ENCODE data around the gene C19orf44.

Gene C19orf44

GRCh38 chr19:16516923-16517610 is 20.9 kb downstream of the C19orf44 start:
- DNase-seq (ENCODE audit: low read depth in 2 of 2), result no peak

GRCh38 chr19:16518061-16518460 is 21.9 kb downstream of the C19orf44 start:
- DNase-seq (ENCODE audit: low read depth in 2 of 2), result no peak

GRCh38 chr19:16518483-16519229 is 22.5 kb downstream of the C19orf44 start:
- DNase-seq (ENCODE audit: low read depth in 2 of 2), result no peak

DNA sequence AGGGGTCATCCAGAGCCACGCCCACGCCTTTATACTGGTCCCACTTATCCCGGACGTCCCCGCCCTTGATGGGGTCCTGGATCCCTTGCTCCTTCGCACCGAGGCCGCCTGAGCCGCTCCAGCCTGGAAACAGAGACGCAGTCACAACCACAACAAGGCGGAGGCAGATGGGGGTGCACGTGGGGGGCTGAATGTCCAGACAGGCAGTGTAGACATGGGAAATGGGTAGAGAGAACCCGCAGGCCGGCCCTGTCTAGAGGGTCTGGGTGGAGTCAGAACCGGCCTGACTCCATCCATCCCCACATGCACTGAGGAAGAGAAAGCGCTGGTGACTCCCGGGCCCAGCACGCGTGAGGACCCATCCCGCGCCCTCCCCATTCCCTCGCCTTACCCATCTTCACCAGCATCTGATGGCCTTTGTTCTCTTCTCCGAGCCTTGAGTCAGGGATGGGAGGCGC is 23.1 kb downstream of the C19orf44 start:
- DNase-seq (ENCODE audit: low read depth in 2 of 2), result no peak

GRCh38 chr19:16520074-16520973 is 24.1 kb downstream of the C19orf44 start:
- no peak for DNase-seq (ENCODE audit: low read depth in 2 of 2)

DNA sequence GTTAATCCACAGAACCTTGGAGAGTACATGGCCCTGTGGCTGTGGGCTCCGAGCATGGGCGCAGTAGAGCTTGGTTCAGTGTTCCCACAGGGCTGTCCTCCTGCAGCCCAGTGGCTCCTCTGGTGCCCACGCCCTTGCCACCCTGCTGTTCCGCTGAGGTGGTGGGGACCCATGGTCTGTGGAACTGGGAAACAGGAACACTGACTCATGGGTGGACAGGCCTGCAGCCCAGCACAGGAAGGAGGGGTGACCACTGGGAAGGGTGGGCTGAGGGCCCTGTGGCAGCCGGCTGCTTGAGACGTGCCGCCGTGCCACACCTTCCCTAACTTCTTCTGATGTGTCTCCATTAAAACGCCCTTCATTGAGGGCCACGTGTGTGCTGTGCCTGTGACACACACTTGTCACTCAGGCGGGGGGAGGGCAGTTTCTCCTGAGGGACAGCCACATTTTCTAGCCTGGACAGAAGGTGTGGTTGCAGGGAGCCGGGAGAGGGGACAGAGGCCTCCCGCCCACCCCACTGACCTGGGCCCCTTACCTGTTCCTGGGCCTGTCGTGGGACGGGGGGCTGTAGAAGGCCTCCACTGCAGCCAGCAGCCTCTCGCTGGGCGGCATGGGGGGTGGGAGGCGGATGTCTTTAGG is 24.9 kb downstream of the C19orf44 start:
- DNase-seq (ENCODE audit: low read depth in 2 of 2), result no peak

- no peak for DNase-seq (ENCODE audit: low read depth in 2 of 2)
These were observed 25.6 kb downstream of the C19orf44 start for GRCh38 chr19:16521715-16522289.

- DNase-seq (ENCODE audit: low read depth in 2 of 2), result no peak
These were observed 26.6 kb downstream of the C19orf44 start for GRCh38 chr19:16522559-16523377.

DNA sequence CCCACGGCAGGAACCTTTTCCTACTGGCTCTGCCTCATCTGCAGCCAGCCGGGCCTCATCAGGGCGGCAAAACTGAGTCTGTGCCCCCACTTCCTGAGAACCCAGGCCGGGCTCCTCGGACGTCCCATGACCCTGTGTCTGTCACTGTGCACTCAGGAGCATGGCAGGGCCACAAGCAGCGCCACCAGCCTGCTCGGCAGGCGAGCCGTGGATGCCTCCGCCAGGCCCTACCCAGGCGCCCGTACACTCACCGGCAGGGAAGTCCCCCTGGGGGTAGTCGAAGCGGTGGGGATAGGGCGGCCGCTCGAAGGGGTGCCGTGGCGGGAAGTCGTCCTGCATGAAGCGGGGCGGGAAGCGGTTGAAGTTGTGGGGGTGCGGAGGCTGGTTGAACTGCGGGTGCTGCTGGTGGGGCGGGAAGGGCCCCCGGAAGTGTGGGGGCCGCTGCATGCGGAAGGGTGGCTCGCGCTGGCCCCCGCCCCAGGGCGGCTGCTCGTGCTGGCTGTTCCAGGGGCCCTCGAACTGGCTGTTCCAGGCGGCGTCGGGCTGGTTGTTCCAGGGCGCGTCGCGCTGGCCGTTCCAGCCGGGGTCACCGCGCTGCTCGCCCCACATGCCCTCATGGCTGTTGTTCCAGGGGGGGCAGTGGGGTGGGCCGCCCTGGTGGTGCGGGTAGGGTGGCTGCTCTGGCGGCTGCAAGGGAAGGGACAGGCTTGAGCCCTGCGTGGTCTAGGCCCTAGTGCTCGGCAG is 29.0 kb downstream of the C19orf44 start:
- no peak for DNase-seq (ENCODE audit: low read depth in 2 of 2)

DNA sequence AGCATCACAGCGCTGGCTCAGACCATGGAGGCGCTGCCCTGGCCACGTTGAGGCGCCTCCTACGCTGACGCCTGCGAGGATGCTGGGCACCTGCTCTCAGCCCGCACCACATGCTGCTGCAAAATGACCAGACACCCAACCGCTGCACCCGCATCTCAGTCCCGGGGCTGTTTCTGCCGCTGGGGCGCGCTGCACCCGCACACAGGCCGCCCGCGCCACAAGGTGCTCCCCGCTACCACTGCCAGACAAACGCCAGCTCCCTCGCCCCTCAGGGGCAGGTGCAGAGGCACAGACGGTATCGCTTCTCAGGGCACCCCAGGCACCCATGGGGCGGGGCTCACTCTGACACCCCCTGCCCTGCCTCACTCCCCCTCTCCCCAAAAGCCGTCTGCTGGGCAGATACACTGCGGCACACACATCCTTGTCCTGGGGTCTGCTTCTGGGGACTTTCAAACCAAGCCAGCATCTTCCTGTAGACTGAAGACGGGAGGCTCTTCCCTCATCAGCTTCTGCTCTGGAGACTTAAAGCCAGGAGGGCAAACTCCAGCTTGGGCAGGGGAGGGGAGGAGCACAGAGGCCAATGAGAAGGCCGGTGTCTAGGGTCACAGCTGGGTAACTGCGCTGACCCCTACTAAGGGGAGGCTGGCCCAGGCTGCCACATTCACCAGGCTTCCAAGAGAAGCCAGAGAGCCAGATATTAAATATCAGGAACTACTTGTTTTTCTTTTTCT is 29.7 kb downstream of the C19orf44 start:
- no peak for DNase-seq (ENCODE audit: low read depth in 2 of 2)

GRCh38 chr19:16527334-16527935 is 31.2 kb downstream of the C19orf44 start:
- no peak for DNase-seq (ENCODE audit: low read depth in 2 of 2)

DNA sequence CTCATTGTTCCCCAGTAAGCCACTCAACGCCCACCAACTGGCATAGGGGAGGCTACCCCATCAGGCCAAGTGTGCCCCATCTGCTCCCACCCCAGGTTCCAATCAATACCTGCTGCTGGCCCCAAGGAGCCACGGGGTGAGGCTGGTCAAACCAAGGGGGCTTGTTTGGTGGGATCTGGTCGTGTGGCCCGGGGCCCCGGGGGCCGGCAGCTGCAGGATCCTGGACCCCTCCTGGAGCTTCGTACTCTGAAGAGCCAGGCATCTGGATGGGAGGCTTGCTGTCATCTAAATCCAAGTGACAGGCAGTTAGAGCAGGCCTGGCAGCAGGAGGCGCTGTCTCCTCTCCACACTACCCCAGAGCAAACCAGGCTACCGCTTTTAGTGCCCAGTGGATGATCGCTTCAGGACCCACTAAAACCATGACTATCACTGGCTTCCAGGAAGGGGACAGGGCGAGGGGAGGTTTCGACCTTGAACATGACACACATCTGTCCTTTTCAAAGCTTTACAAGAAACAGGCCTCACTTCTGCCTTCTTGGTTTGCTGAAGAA is 31.9 kb downstream of the C19orf44 start:
- DNase-seq (ENCODE audit: low read depth in 2 of 2), result peak in 1 of 2 donors; percentile 30

- no peak for DNase-seq (ENCODE audit: low read depth in 2 of 2)
These were observed 33.4 kb downstream of the C19orf44 start for GRCh38 chr19:16529466-16530144.

DNA sequence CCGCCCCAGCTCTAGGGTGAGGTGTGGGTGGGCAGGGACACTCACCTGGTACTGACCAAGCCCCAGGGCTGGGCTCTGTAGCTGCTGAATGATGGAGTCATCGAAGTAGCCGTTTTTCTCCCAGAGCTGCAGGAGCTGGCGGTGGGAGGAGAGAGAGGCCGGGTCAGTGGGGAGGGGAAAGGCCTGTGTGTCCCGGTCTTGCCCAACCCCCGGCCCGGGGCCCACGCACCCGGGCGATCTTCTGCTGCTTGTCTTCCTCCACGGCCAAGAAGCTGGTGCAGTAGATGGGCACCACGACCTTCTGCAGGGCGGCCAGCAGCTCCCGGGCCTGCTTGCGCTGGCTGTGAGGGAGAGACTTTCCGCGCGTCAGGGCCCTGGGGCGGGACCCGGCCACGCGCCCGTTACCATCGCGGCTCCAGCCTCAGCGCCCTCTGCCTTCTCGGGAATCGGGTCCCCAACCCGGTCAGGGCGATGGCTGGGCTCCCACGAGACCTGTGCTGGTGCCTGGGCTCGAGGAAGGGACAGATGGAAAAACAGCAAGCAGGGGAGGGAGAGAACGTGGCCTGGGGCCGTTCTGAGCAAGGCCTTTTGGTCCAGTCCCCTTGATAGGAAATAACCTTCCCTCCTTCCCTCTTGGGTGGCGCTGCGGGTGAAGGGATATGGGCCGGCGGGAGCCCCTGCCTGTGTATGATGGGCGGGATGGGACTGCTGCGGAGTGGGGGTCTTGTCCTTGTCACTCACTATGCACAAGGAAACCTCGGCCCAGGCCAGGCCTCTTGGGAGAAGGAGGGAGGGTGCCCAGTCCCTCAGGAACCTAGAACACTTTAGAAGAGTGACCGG is 34.6 kb downstream of the C19orf44 start:
- DNase-seq (ENCODE audit: low read depth in 2 of 2), result no peak

GRCh38 chr19:16531380-16531669 is 35.1 kb downstream of the C19orf44 start:
- no peak for DNase-seq (ENCODE audit: low read depth in 2 of 2)

GRCh38 chr19:16532440-16533234 is 36.4 kb downstream of the C19orf44 start:
- DNase-seq (ENCODE audit: low read depth in 2 of 2), result no peak
